H1 (cell line): ENCODE data around the gene GH1. TPM values are rescaled to one million over a fixed set of nuclear protein-coding genes. Genes with fewer than 3 reads are reported as not detected.

Experiments
- EP300 ChIP-seq, 2 experiments: IDR thresholded peaks; 1 replicate in 1 of 2; 2 replicates in 1 of 2; pipeline ENCODE4 v1.6.1; 2011 to 2012; ENCODE audit warnings: low read depth in 2 of 2, low read length in 2 of 2, mild to moderate bottlenecking in 2 of 2, borderline replicate concordance in 1 of 2, inconsistent platforms in 1 of 2, moderate library complexity in 1 of 2
- MAX ChIP-seq: IDR thresholded peaks from 2 replicates; pipeline ENCODE4 v1.6.1; 2012; ENCODE audit warnings: inconsistent platforms
- RAD21 ChIP-seq, 2 experiments: IDR thresholded peaks in 1 of 2; conservative IDR thresholded peaks in 1 of 2; 2 replicates each; pipeline ENCODE4 v1.6.1; 2011; ENCODE audit warnings: low read depth in 2 of 2, low read length in 2 of 2, improper control_type of control experiment in 1 of 2, inconsistent platforms in 1 of 2, mild to moderate bottlenecking in 1 of 2, moderate library complexity in 1 of 2
- RNF2 ChIP-seq: fragments of 200-900, 300-1000 bp; sonication (generic); IDR thresholded peaks from 2 replicates; pipeline ENCODE4 v1.7.1; 2016; ENCODE audit warnings: borderline replicate concordance, low read depth, mild to moderate bottlenecking, antibody characterized with exemption, low read length; ENCODE audit not compliant: poor library complexity, severe bottlenecking; ENCODE audit errors: missing control alignments
- SIX5 ChIP-seq: IDR thresholded peaks from 2 replicates; pipeline ENCODE4 v1.6.1; 2011; ENCODE audit warnings: mild to moderate bottlenecking, low read depth, low read length
- TAF1 ChIP-seq: IDR thresholded peaks from 2 replicates; pipeline ENCODE4 v1.6.1; 2011; ENCODE audit warnings: mild to moderate bottlenecking, low read depth, low read length
- TBP ChIP-seq: IDR thresholded peaks from 2 replicates; pipeline ENCODE4 v1.6.1; 2011; ENCODE audit warnings: low read depth, low read length, improper control_type of control experiment
- polyA plus RNA-seq, 7 experiments: library from polyadenylated mRNA; depleted of rRNA in 3 of 7; stranded (reverse) in 5 of 7; unstranded in 2 of 7; fragments of >200 nt in 5 of 7; fragments of 200-250 nt in 2 of 7; gene quantifications; 1 replicate in 5 of 7; 2 replicates in 1 of 7; 4 replicates in 1 of 7; pipeline versions ENCODE4 v1.2.1 to v1.2.3, GENCODE V29; 2011 to 2013; ENCODE audit warnings: missing spikeins in 2 of 7, mixed read lengths in 2 of 7
- total RNA-seq: library from RNA; stranded (reverse); fragmentation: NEBNext Ultra II Directional; extraction: Animal tissue kit (Norgen Biotek cat#: 25700); gene quantifications from 2 replicates; pipeline ENCODE4 v1.2.1, GENCODE V29; 2021

Gene GH1
- total and polyA plus RNA-seq, 2 of the 8 experiments (the other 6 are each of a cell fraction or from before 2014, with no cell fraction given): 0.41 TPM; not detected in 1

GRCh38 chr17:63931981-63932561, 13.4 kb upstream of the GH1 start, which contains the start of gene CD79B (continued):
- no peak for TF ChIP-seq TAF1
- no peak for TF ChIP-seq RAD21 (IDR thresholded peaks at IDR 0.05 in 1 of 2, conservative IDR thresholded peaks at IDR 0.05 in 1 of 2; ENCODE audit: low read depth in 2 of 2, low read length in 2 of 2)
- no peak for TF ChIP-seq SIX5
- TF ChIP-seq EP300 (IDR thresholded peaks at IDR 0.05; ENCODE audit: borderline replicate concordance in 1 of 2, low read depth in 2 of 2, low read length in 2 of 2): no peak
- no peak for TF ChIP-seq MAX
- TF ChIP-seq RNF2: no peak
- no peak for TF ChIP-seq TBP
